Measurements from ENCODE around the gene FARS2.
"Not testable (repeated sequence)": the region's sequence is repeated elsewhere in the genome, so short reads cannot be mapped to it uniquely, and the experiment has no call there.

The FARS2 gene

DNA sequence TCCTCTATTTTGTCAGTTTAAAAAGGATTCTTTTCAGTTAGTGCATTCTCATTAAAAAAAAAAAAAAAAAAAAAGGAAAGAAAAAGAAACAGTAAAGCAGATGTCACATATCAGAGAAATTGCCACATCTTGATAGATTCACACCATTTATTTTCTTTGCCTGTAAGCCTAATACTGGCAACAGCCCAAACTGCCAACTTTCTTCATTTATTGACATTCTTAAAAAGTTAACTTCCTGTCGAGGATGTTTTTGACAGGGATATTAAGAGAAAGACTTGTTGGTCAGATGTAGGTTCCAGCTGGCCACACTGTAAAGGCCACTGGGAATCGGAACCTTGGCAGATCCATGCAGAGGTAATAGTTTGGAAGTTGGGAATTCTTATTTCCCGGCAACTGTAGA is 412.8 kb downstream of the FARS2 start:
- Mint-ChIP-seq H3K36me3 (ENCODE audit: low read depth) (peaks cover 2% of the 10 kb centered on the region), H3K4me3 (no peak overlapping the region), H3K27me3 (ENCODE audit: low read depth) (no peaks in the 10 kb centered on the region), H3K4me1 (ENCODE audit: low read depth) (peaks cover 14% of the 10 kb centered on the region), H3K27ac (no peak overlapping the region), H3K9me3 (no peaks in the 10 kb centered on the region)
- no peak for DNase-seq (ENCODE audit: low spot score)

DNA sequence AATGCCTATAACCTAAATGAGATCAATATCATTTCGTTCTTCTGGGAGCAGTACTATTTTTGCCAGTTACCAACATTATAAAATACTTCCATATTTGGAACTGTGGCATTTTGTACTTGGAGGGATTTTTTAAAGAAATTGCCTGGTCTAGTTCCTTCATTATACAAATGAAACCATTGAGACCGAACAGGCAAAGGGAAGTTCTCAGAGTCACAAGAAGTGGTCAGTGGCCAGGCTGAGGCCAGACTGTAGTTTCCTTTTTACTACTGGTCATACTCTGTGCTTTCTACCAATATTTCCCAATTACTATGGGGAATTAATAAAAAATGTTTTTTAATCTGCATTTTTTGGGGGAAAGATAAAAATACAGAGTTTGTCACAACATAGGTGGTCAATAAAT is 413.4 kb downstream of the FARS2 start:
- no peak for DNase-seq (ENCODE audit: low spot score)
- Mint-ChIP-seq H3K4me1 (ENCODE audit: low read depth) (peaks cover 15% of the 10 kb centered on the region), H3K27me3 (ENCODE audit: low read depth) (no peaks in the 10 kb centered on the region), H3K4me3 (no peak overlapping the region), H3K9me3 (no peaks in the 10 kb centered on the region), H3K27ac (no peak overlapping the region), H3K36me3 (ENCODE audit: low read depth) (peaks cover 2% of the 10 kb centered on the region)

- no peaks in the 10 kb centered on the region for H3K36me3 Mint-ChIP-seq (ENCODE audit: low read depth)
- H3K27ac Mint-ChIP-seq: no peak overlapping the region
- no peaks in the 10 kb centered on the region for H3K9me3 Mint-ChIP-seq
- H3K27me3 Mint-ChIP-seq (ENCODE audit: low read depth): no peaks in the 10 kb centered on the region
- H3K4me1 Mint-ChIP-seq (ENCODE audit: low read depth): peaks cover 9% of the 10 kb centered on the region
- DNase-seq (ENCODE audit: low spot score): no peak
- no peak overlapping the region for H3K4me3 Mint-ChIP-seq
These were observed 415.4 kb downstream of the FARS2 start for GRCh38 chr6:5676701-5677100.

GRCh38 chr6:5677219-5678000 is 416.1 kb downstream of the FARS2 start:
- DNase-seq (ENCODE audit: low spot score): no peak
- H3K27me3 Mint-ChIP-seq (ENCODE audit: low read depth): no peaks in the 10 kb centered on the region
- no peaks in the 10 kb centered on the region for H3K36me3 Mint-ChIP-seq (ENCODE audit: low read depth)
- H3K4me3 Mint-ChIP-seq: no peak overlapping the region
- H3K4me1 Mint-ChIP-seq (ENCODE audit: low read depth): peaks cover 7% of the 10 kb centered on the region
- no peaks in the 10 kb centered on the region for H3K9me3 Mint-ChIP-seq
- no peak overlapping the region for H3K27ac Mint-ChIP-seq

GRCh38 chr6:5679270-5679669 is 418.0 kb downstream of the FARS2 start:
- Mint-ChIP-seq H3K4me3 (no peak overlapping the region), H3K36me3 (ENCODE audit: low read depth) (no peaks in the 10 kb centered on the region), H3K9me3 (no peaks in the 10 kb centered on the region), H3K27ac (no peak overlapping the region), H3K4me1 (ENCODE audit: low read depth) (peaks cover 7% of the 10 kb centered on the region), H3K27me3 (ENCODE audit: low read depth) (no peaks in the 10 kb centered on the region)
- DNase-seq (ENCODE audit: low spot score): no peak

DNA sequence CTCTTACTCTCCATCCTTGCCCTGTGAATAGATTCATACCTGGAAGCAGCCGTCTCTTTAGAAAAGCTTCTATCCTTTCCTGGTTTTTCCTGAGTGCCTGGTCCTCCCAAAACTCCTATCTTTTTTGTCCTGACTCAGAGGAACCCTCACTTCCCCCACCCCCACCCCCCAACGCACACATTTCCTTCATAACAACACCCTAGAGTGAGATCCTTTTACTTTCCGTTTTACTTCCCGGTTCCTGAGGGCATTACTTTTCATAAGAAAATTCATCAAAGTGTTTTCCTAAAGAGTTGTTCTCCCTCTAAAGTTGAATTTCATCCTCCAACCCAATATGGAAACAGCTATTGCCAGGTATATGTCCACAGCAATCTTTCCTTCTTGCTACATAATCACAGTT is 418.4 kb downstream of the FARS2 start:
- DNase-seq (ENCODE audit: low spot score): no peak
- Mint-ChIP-seq H3K4me1 (ENCODE audit: low read depth) (peaks cover 7% of the 10 kb centered on the region), H3K9me3 (no peaks in the 10 kb centered on the region), H3K36me3 (ENCODE audit: low read depth) (no peaks in the 10 kb centered on the region), H3K27me3 (ENCODE audit: low read depth) (no peaks in the 10 kb centered on the region), H3K27ac (no peak overlapping the region), H3K4me3 (no peak overlapping the region)

GRCh38 chr6:5680095-5680494 is 418.8 kb downstream of the FARS2 start:
- Mint-ChIP-seq H3K9me3 (no peaks in the 10 kb centered on the region), H3K4me1 (ENCODE audit: low read depth) (peaks cover 7% of the 10 kb centered on the region), H3K27ac (no peak overlapping the region), H3K36me3 (ENCODE audit: low read depth) (no peaks in the 10 kb centered on the region), H3K4me3 (no peak overlapping the region), H3K27me3 (ENCODE audit: low read depth) (no peaks in the 10 kb centered on the region)
- DNase-seq (ENCODE audit: low spot score): no peak

- no peak for DNase-seq (ENCODE audit: low spot score)
- H3K4me1 Mint-ChIP-seq (ENCODE audit: low read depth): peaks cover 7% of the 10 kb centered on the region
- peaks cover 2% of the 10 kb centered on the region for H3K36me3 Mint-ChIP-seq (ENCODE audit: low read depth)
- H3K4me3 Mint-ChIP-seq: no peak overlapping the region
- H3K9me3 Mint-ChIP-seq: no peaks in the 10 kb centered on the region
- H3K27ac Mint-ChIP-seq: no peak overlapping the region
- H3K27me3 Mint-ChIP-seq (ENCODE audit: low read depth): no peaks in the 10 kb centered on the region
These were observed 420.2 kb downstream of the FARS2 start for GRCh38 chr6:5681480-5681879.

DNA sequence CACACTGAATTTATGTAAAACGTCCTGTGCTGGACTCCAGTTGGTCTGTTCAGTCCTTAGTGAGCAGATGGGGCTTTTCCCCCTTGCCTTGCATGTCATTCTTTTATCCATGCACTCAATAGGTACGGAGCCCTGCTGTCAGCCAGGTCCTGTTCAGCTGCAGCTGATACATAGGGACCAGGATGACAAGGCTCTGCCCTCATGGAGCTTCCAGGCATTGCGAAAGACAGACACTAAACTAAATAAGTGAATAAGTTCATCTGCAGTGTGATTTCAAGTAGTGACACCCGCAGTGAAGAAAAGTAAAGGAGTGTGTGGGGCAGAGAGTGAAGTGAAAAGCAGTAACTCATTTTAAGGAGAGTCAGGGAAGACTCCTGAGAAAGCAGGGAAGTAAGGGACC is 421.2 kb downstream of the FARS2 start:
- Mint-ChIP-seq H3K4me1 (ENCODE audit: low read depth) (peaks cover 7% of the 10 kb centered on the region), H3K9me3 (no peaks in the 10 kb centered on the region), H3K27ac (no peak overlapping the region), H3K4me3 (no peak overlapping the region), H3K36me3 (ENCODE audit: low read depth) (peaks cover 2% of the 10 kb centered on the region), H3K27me3 (ENCODE audit: low read depth) (no peaks in the 10 kb centered on the region)
- no peak for DNase-seq (ENCODE audit: low spot score)

DNA sequence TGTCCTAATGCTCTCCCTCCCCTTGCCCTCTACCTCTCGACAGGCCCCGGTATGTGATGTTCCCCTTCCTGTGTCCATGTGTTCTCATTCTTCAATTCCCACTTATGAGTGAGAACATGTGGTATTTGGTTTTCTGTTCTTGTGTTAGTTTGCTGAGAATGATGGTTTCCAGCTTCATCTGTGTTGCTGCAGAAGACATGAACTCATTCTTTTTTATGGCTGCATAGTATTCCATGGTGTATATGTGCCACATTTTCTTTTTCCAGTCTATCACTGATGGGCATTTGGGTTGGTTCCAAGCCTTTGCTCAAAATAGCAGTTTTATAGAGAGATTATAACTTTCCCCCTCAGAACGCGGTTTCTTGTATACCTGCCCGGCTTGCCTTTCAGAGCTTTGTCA is 422.4 kb downstream of the FARS2 start:
- DNase-seq (ENCODE audit: low spot score); H3K9me3 Mint-ChIP-seq; H3K27ac Mint-ChIP-seq; H3K4me1 Mint-ChIP-seq (ENCODE audit: low read depth); H3K27me3 Mint-ChIP-seq (ENCODE audit: low read depth); H3K36me3 Mint-ChIP-seq (ENCODE audit: low read depth); H3K4me3 Mint-ChIP-seq: not testable (repeated sequence)

GRCh38 chr6:5684320-5685053 is 423.2 kb downstream of the FARS2 start:
- Mint-ChIP-seq H3K4me1 (ENCODE audit: low read depth) (peaks cover 7% of the 10 kb centered on the region), H3K27me3 (ENCODE audit: low read depth) (no peaks in the 10 kb centered on the region), H3K27ac (no peak overlapping the region), H3K9me3 (no peaks in the 10 kb centered on the region), H3K36me3 (ENCODE audit: low read depth) (peaks cover 2% of the 10 kb centered on the region), H3K4me3 (no peak overlapping the region)
- no peak for DNase-seq (ENCODE audit: low spot score)

- Mint-ChIP-seq H3K36me3 (ENCODE audit: low read depth) (peaks cover 1% of the 10 kb centered on the region), H3K27me3 (ENCODE audit: low read depth) (no peaks in the 10 kb centered on the region), H3K4me3 (no peak overlapping the region), H3K27ac (no peak overlapping the region), H3K4me1 (ENCODE audit: low read depth) (peaks cover 12% of the 10 kb centered on the region), H3K9me3 (peaks cover 9% of the 10 kb centered on the region)
- DNase-seq (ENCODE audit: low spot score): no peak
These were observed 432.2 kb downstream of the FARS2 start for GRCh38 chr6:5693225-5694145.

- Mint-ChIP-seq H3K27ac (no peak overlapping the region), H3K4me1 (ENCODE audit: low read depth) (peaks cover 16% of the 10 kb centered on the region), H3K36me3 (ENCODE audit: low read depth) (no peaks in the 10 kb centered on the region), H3K4me3 (no peak overlapping the region), H3K9me3 (peaks cover 4% of the 10 kb centered on the region), H3K27me3 (ENCODE audit: low read depth) (no peaks in the 10 kb centered on the region)
- no peak for DNase-seq (ENCODE audit: low spot score)
These were observed 434.2 kb downstream of the FARS2 start for GRCh38 chr6:5695260-5696245.
